Measurements from ENCODE around the gene CAPN14. TPM values are rescaled to one million over a fixed set of nuclear protein-coding genes. Genes with fewer than 3 reads are reported as not detected.

The CAPN14 gene
- total and polyA plus RNA-seq, 12 donors: 0.10 to 0.28 (median 0.11) TPM; not detected in 5

- intact Hi-C loops (cut with DNase I): no loop called here
- no peak overlapping the region for H3K4me3 ChIP-seq
- no peak for DNase-seq
- no peaks in the 10 kb centered on the region for H3K36me3 ChIP-seq (replicated peaks in 1 of 2)
- WGBS, 4 donors: 61 to 72% (median 68%) methylated on average over 3 of the region's 3 CpGs
- TF ChIP-seq POLR2A (IDR thresholded peaks at IDR 0.05) (no peak), CTCF (IDR thresholded peaks at IDR 0.05) (no peak)
- no peak overlapping the region for H3K27ac ChIP-seq
- peaks cover 13 to 21% of the 10 kb centered on the region in 2 donors for H3K4me1 ChIP-seq (replicated peaks in 1 of 2)
- no peaks in the 10 kb centered on the region for H3K9me3 ChIP-seq (replicated peaks in 1 of 3)
- peaks cover 29% of the 10 kb centered on the region for H3K27me3 ChIP-seq
Measured at GRCh38 chr2:31136000-31136399, 81.3 kb downstream of the CAPN14 start.

- 73 to 82% (median 76%) methylated on average over 4 to 5 of the region's 5 CpGs for WGBS, 4 donors
- Histone ChIP-seq H3K4me1 (replicated peaks in 1 of 2) (peaks cover 13 to 21% of the 10 kb centered on the region in 2 donors), H3K4me3 (no peak overlapping the region), H3K27me3 (peaks cover 29% of the 10 kb centered on the region), H3K9me3 (replicated peaks in 1 of 3) (no peaks in the 10 kb centered on the region), H3K36me3 (replicated peaks in 1 of 2) (no peaks in the 10 kb centered on the region), H3K27ac (no peak overlapping the region)
- TF ChIP-seq CTCF (IDR thresholded peaks at IDR 0.05) (no peak), POLR2A (IDR thresholded peaks at IDR 0.05) (no peak)
- intact Hi-C loops (cut with DNase I): no loop called here
- DNase-seq: no peak
Measured at GRCh38 chr2:31134480-31134879, 82.8 kb downstream of the CAPN14 start.

- intact Hi-C loops (cut with DNase I): no loop called here
- Histone ChIP-seq H3K27me3 (peaks cover 23% of the 10 kb centered on the region), H3K4me1 (replicated peaks in 1 of 2) (peaks cover 4 to 9% of the 10 kb centered on the region in 2 donors), H3K27ac (no peak overlapping the region), H3K9me3 (replicated peaks in 1 of 3) (no peaks in the 10 kb centered on the region), H3K4me3 (no peak overlapping the region), H3K36me3 (replicated peaks in 1 of 2) (no peaks in the 10 kb centered on the region)
- 83 to 95% (median 90%) methylated on average over 5 of the region's 5 CpGs for WGBS, 4 donors
- DNase-seq: no peak
- TF ChIP-seq POLR2A (IDR thresholded peaks at IDR 0.05) (no peak), CTCF (IDR thresholded peaks at IDR 0.05) (no peak)
Measured at GRCh38 chr2:31132786-31133185, 84.5 kb downstream of the CAPN14 start.

GRCh38 chr2:31131871-31132270 is 85.4 kb downstream of the CAPN14 start:
- no peak for DNase-seq
- WGBS, 4 donors: 55 to 77% (median 64%) methylated on average over 4 of the region's 4 CpGs
- Histone ChIP-seq H3K27me3 (peaks cover 14% of the 10 kb centered on the region), H3K4me1 (replicated peaks in 1 of 2) (peaks cover 0 to under 1% of the 10 kb centered on the region in 2 donors), H3K9me3 (replicated peaks in 1 of 3) (no peaks in the 10 kb centered on the region), H3K36me3 (replicated peaks in 1 of 2) (no peaks in the 10 kb centered on the region), H3K27ac (no peak overlapping the region), H3K4me3 (no peak overlapping the region)
- intact Hi-C loops (cut with DNase I): no loop called here
- TF ChIP-seq POLR2A (IDR thresholded peaks at IDR 0.05) (no peak), CTCF (IDR thresholded peaks at IDR 0.05) (no peak)

Measured in adrenal gland (tissue), 12 donors.